HG03095 (cell line): ENCODE results near the gene NR1I3.

Experiments used
- ATAC-seq: cut with Tn5 transposase; IDR thresholded peaks from one replicate; pipeline ENCODE4 v1.9.1; 2021; ENCODE audit warnings: moderate library complexity; ENCODE audit not compliant: unreplicated experiment

The NR1I3 gene

GRCh38 chr1:161219078-161219892, 18.7 kb downstream of the NR1I3 start:
- no peak for ATAC-seq

GRCh38 chr1:161218301-161219077, 19.5 kb downstream of the NR1I3 start:
- ATAC-seq: no peak

DNA sequence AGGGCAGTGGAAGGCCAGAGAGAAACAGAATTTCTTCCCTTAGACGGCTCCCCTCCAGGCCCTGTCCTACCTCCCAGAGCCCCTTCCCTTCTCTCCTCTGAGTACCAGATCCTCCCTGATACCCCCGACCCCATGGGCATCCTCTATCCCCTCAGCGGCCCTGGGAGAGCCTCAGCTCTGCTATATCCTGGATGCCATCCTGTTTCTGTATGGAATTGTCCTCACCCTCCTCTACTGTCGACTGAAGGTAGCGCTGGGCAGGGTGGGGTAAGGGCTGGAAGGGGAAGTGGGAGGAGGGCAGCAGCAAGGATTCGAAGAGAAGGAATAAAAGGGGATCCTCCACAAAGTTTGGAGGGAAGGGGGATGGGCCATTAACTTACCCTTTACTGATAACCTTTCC, 20.2 kb downstream of the NR1I3 start:
- ATAC-seq: no peak

- peak; percentile 92 for ATAC-seq
Measured at GRCh38 chr1:161216945-161217712, 20.9 kb downstream of the NR1I3 start.

DNA sequence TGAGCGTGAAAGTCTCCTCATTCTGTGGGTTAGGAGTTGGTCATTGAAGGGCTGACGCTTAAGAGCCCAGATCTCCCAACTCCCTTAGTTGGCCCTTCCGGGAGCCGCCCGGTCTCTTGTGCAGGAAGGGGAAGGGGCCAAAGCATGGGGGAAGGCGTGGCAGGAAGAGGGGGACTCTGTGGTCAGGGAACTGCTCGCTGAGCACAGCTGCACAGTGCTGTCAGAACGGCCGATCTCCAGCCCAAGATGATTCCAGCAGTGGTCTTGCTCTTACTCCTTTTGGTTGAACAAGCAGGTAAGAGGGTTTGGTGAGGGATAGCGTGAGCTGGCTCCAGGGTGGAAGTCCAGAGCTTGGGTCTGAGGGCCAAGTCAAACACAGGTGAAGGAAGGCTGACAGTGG, 22.9 kb downstream of the NR1I3 start, which contains the start of gene FCER1G:
FCER1G (plus strand) TSS at position 220 of the 400 bp plus-strand sequence; CDS start at position 247, 27 bp downstream.
- no peak for ATAC-seq

GRCh38 chr1:161214369-161214768, 23.6 kb downstream of the NR1I3 start:
- no peak for ATAC-seq

- ATAC-seq: peak; percentile 59
Measured at GRCh38 chr1:161209790-161210409, 28.1 kb downstream of the NR1I3 start.

- no peak for ATAC-seq
Measured at GRCh38 chr1:161207173-161207572, 30.8 kb downstream of the NR1I3 start.

DNA sequence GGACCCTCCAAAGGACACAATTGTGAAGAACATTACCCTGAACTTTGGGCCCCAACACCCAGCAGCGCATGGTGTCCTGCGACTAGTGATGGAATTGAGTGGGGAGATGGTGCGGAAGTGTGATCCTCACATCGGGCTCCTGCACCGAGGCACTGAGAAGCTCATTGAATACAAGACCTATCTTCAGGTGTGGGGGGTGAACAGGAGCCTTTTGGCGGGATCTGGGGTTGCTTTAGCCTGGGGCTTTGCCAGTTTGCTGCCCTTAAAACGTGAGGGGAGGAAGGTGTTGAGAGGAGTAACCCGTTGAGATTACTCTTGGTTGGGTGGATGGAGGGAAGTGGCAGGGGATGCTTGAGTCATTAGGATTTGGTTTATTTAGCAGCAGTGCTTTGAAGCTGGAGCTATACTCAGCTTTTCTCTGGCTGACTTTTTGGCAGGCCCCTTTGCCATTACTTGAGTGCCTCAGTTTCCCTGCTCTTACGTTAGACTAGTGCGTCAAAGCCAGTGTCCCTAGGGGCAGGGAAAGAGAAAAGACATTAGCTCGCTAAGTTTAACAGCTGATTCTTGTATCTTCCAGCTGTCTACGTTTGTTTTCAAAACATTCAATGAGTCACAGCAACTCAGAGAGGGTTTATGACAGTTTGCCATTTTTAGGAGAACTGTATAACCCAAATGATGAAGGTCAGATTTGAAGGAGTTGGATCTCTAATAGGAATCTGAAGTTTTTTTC, 31.4 kb downstream of the NR1I3 start:
- ATAC-seq: no peak

- ATAC-seq: peak; percentile 92
Measured at GRCh38 chr1:161201836-161202712, 35.9 kb downstream of the NR1I3 start, which contains the start of gene NDUFS2. NDUFS2 (plus strand) TSS chr1:161202367; CDS start chr1:161202386, 19 bp downstream.

- no peak for ATAC-seq
Measured at GRCh38 chr1:161200992-161201835, 36.8 kb downstream of the NR1I3 start.

- no peak for ATAC-seq
Measured at GRCh38 chr1:161200421-161200991, 37.5 kb downstream of the NR1I3 start.

GRCh38 chr1:161199506-161200139, 38.4 kb downstream of the NR1I3 start:
- no peak for ATAC-seq

DNA sequence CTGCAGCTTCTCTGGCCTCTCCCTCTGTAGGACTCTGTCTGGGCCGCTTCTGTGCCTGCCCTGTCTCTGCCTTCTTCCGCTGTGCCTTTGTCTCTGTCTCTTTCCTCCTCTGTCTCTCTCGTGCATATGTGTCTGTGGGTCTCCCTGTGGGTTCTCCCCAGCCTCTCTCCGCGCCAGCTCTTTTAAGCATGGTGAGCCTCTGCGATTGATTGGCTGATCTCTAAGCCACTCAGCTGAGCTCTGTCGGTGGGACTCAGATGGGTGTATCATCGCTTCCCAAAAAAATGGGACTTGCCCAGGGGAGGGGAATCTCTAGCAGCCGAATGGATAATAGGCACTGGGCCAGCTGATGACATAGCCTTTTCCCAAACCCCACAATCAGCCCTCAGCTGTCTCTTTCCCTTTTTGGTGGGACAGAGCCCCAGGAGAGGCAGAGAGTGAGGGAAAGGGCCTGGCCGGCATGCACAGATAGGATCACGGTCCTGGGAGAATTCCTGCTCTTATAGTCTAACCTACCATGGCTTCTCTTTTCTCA, 39.0 kb downstream of the NR1I3 start, which contains the start of gene ADAMTS4:
ADAMTS4 (minus strand) TSS at position 158 of the 535 bp plus-strand sequence. CDS start 427 bp downstream, outside the sequence.
- ATAC-seq: no peak

GRCh38 chr1:161198194-161198896, 39.7 kb downstream of the NR1I3 start:
- ATAC-seq: no peak

GRCh38 chr1:161197560-161198193, 40.3 kb downstream of the NR1I3 start:
- ATAC-seq: no peak
